ENCODE results near the gene SLC22A1. TPM values are rescaled to one million over a fixed set of nuclear protein-coding genes. Genes with fewer than 3 reads are reported as not detected.

SLC22A1 gene
- total RNA-seq, 1 donor from 2014 or later: 1.5 TPM

GRCh38 chr6:160180706-160181105 lies 59.1 kb downstream of the SLC22A1 start:
- Mint-ChIP-seq H3K4me1 (ENCODE audit: unreplicated experiment) (peaks cover 1% of the 10 kb centered on the region), H3K27me3 (ENCODE audit: unreplicated experiment) (peaks cover 16% of the 10 kb centered on the region), H3K27ac (ENCODE audit: unreplicated experiment) (no peak overlapping the region), H3K36me3 (ENCODE audit: unreplicated experiment) (no peaks in the 10 kb centered on the region), H3K4me3 (ENCODE audit: unreplicated experiment) (no peak overlapping the region), H3K9me3 (ENCODE audit: unreplicated experiment) (no peaks in the 10 kb centered on the region)
- no peak for DNase-seq (ENCODE audit: extremely low spot score, unreplicated experiment)
- no peak for TF ChIP-seq CTCF (IDR thresholded peaks at IDR 0.05)

GRCh38 chr6:160188773-160189172 lies 67.2 kb downstream of the SLC22A1 start:
- no peak overlapping the region for H3K4me3 Mint-ChIP-seq (ENCODE audit: unreplicated experiment)
- H3K4me1 Mint-ChIP-seq (ENCODE audit: unreplicated experiment): no peaks in the 10 kb centered on the region
- no peak for TF ChIP-seq CTCF (IDR thresholded peaks at IDR 0.05)
- no peak overlapping the region for H3K27ac Mint-ChIP-seq (ENCODE audit: unreplicated experiment)
- no peak for DNase-seq (ENCODE audit: extremely low spot score, unreplicated experiment)
- peaks cover 6% of the 10 kb centered on the region for H3K27me3 Mint-ChIP-seq (ENCODE audit: unreplicated experiment)
- peaks cover 11% of the 10 kb centered on the region for H3K9me3 Mint-ChIP-seq (ENCODE audit: unreplicated experiment)
- no peaks in the 10 kb centered on the region for H3K36me3 Mint-ChIP-seq (ENCODE audit: unreplicated experiment)

GRCh38 chr6:160190081-160190480 lies 68.5 kb downstream of the SLC22A1 start:
- no peak for TF ChIP-seq CTCF (IDR thresholded peaks at IDR 0.05)
- Mint-ChIP-seq H3K4me3 (ENCODE audit: unreplicated experiment) (no peak overlapping the region), H3K9me3 (ENCODE audit: unreplicated experiment) (peaks cover 22% of the 10 kb centered on the region), H3K27ac (ENCODE audit: unreplicated experiment) (no peak overlapping the region), H3K36me3 (ENCODE audit: unreplicated experiment) (no peaks in the 10 kb centered on the region), H3K27me3 (ENCODE audit: unreplicated experiment) (no peaks in the 10 kb centered on the region), H3K4me1 (ENCODE audit: unreplicated experiment) (no peaks in the 10 kb centered on the region)
- no peak for DNase-seq (ENCODE audit: extremely low spot score, unreplicated experiment)

- no peak for DNase-seq (ENCODE audit: extremely low spot score, unreplicated experiment)
- H3K9me3 Mint-ChIP-seq (ENCODE audit: unreplicated experiment): peaks cover 22% of the 10 kb centered on the region
- TF ChIP-seq CTCF (IDR thresholded peaks at IDR 0.05): no peak
- no peak overlapping the region for H3K4me3 Mint-ChIP-seq (ENCODE audit: unreplicated experiment)
- H3K36me3 Mint-ChIP-seq (ENCODE audit: unreplicated experiment): no peaks in the 10 kb centered on the region
- H3K4me1 Mint-ChIP-seq (ENCODE audit: unreplicated experiment): no peaks in the 10 kb centered on the region
- H3K27me3 Mint-ChIP-seq (ENCODE audit: unreplicated experiment): no peaks in the 10 kb centered on the region
- no peak overlapping the region for H3K27ac Mint-ChIP-seq (ENCODE audit: unreplicated experiment)
These were observed 69.4 kb downstream of the SLC22A1 start for GRCh38 chr6:160190973-160191372.

- H3K9me3 Mint-ChIP-seq (ENCODE audit: unreplicated experiment): peaks cover 22% of the 10 kb centered on the region
- no peaks in the 10 kb centered on the region for H3K36me3 Mint-ChIP-seq (ENCODE audit: unreplicated experiment)
- H3K4me3 Mint-ChIP-seq (ENCODE audit: unreplicated experiment): no peak overlapping the region
- TF ChIP-seq CTCF (IDR thresholded peaks at IDR 0.05): no peak
- H3K4me1 Mint-ChIP-seq (ENCODE audit: unreplicated experiment): no peaks in the 10 kb centered on the region
- peaks cover 2% of the 10 kb centered on the region for H3K27me3 Mint-ChIP-seq (ENCODE audit: unreplicated experiment)
- H3K27ac Mint-ChIP-seq (ENCODE audit: unreplicated experiment): no peak overlapping the region
- DNase-seq (ENCODE audit: extremely low spot score, unreplicated experiment): no peak
These were observed 71.2 kb downstream of the SLC22A1 start for GRCh38 chr6:160192840-160193239.

All from osteocyte (in vitro differentiated cells).